GM12878 (cell line): ENCODE measurements around the gene UVRAG. TPM values are rescaled to one million over a fixed set of nuclear protein-coding genes. Genes with fewer than 3 reads are reported as not detected.

ENCODE experiments used
- ATAC-seq: fragments of 200-7000 bp; cut with Tn5 transposase; 3 replicates; pipeline ENCODE4 v1.9.1; 2020; ENCODE audit warnings: mild to moderate bottlenecking, moderate library complexity
- BruUV-seq: library from RNA; stranded (reverse); fragments of 400-500 nt; replicated peaks from 2 replicates; lab custom pipeline; 2021; lab: Mats Ljungman, UMichigan
- CTCF ChIA-PET: fragments of 300-600 bp; sonication (Branson Sonifier 250); formaldehyde crosslinking; extraction: SDS; loops from one replicate; lab custom pipeline; 2021; ENCODE audit warnings: inconsistent platforms; lab: Yijun Ruan, JAX
- POLR2A ChIA-PET: fragments of 350-600 bp; formaldehyde crosslinking; extraction: SDS; loops from one replicate; lab custom pipeline; 2021; ENCODE audit warnings: inconsistent platforms; lab: Charles Lee
- RAD21 ChIA-PET: fragments of 300-600 bp; sonication (Branson Sonifier 250); formaldehyde crosslinking; loops from one replicate; lab custom pipeline; 2023; ENCODE audit warnings: antibody characterized with exemption; ENCODE audit not compliant: unreplicated experiment; lab: Charles Lee
- SMC1A ChIA-PET: fragments of 300-600 bp; sonication (Branson Sonifier 250); formaldehyde crosslinking; loops from one replicate; lab custom pipeline; 2023; ENCODE audit not compliant: unreplicated experiment, uncharacterized antibody; lab: Charles Lee
- DNase-seq: peaks from one replicate; pipeline ENCODE4 v3.0.0-alpha.2; 2011; ENCODE audit warnings: low read depth, low spot score
- FAIRE-seq: peaks from 3 replicates; lab custom pipeline; 2011; peaks lifted over from hg19 to GRCh38; lab: Jason Lieb, UNC
- H2AFZ ChIP-seq: 2 replicates; pipeline ENCODE4 v1.6.0; 2011; ENCODE audit warnings: low read depth, low read length, control low read depth; ENCODE audit not compliant: control insufficient read depth
- H3K27ac ChIP-seq: 2 replicates; pipeline ENCODE4 v1.5.1; 2011; ENCODE audit warnings: control low read depth; ENCODE audit not compliant: control insufficient read depth, insufficient read depth
- H3K27me3 ChIP-seq, 2 experiments: replicated peaks in 1 of 2; 2 replicates each; pipeline versions ENCODE4 v1.6.0 to v1.6.1; 2011; ENCODE audit warnings: low read length in 1 of 2; ENCODE audit not compliant: control insufficient read depth in 2 of 2, insufficient read depth in 2 of 2
- H3K36me3 ChIP-seq, 2 experiments: 2 replicates each; pipeline ENCODE4 v1.5.1; 2011; ENCODE audit warnings: low read length in 1 of 2; ENCODE audit not compliant: control insufficient read depth in 2 of 2, insufficient read depth in 2 of 2
- H3K4me1 ChIP-seq: 2 replicates; pipeline ENCODE4 v1.6.1; 2011; ENCODE audit warnings: mild to moderate bottlenecking, low read length, moderate library complexity, mixed read lengths; ENCODE audit not compliant: control insufficient read depth, insufficient read depth
- H3K4me2 ChIP-seq: 2 replicates; pipeline ENCODE4 v1.6.0; 2011; ENCODE audit warnings: control low read depth; ENCODE audit not compliant: control insufficient read depth, insufficient read depth
- H3K4me3 ChIP-seq: fragments of 200-600 bp; sonication (generic); 2 replicates; pipeline ENCODE4 v1.5.1; 2016
- H3K79me2 ChIP-seq: 2 replicates; pipeline ENCODE4 v1.6.0; 2011; ENCODE audit warnings: low read length; ENCODE audit not compliant: control insufficient read depth, insufficient read depth
- H3K9ac ChIP-seq: 2 replicates; pipeline ENCODE4 v1.8.0; 2011; ENCODE audit warnings: low read length, control low read depth, mixed read lengths; ENCODE audit not compliant: control insufficient read depth, insufficient read depth
- H3K9me3 ChIP-seq: replicated peaks from 3 replicates; pipeline ENCODE4 v1.5.1; 2011; ENCODE audit warnings: mild to moderate bottlenecking, low read length; ENCODE audit not compliant: control insufficient read depth, insufficient read depth
- H4K20me1 ChIP-seq: 2 replicates; pipeline ENCODE4 v1.6.0; 2011; ENCODE audit not compliant: control insufficient read depth, insufficient read depth
- BRCA1 ChIP-seq: IDR thresholded peaks from 2 replicates; pipeline ENCODE4 v1.6.1; 2011; ENCODE audit warnings: low read depth, low read length, improper control_type of control experiment
- CBFB ChIP-seq: IDR thresholded peaks from 2 replicates; pipeline ENCODE4 v1.6.1; 2016; ENCODE audit warnings: antibody characterized with exemption, low read depth
- CBX3 ChIP-seq: fragments of 200-600 bp; sonication (generic); IDR thresholded peaks from 2 replicates; pipeline ENCODE4 v1.6.1; 2016; ENCODE audit warnings: low read depth, borderline replicate concordance
- KDM1A ChIP-seq: fragments of 200-600 bp; sonication (generic); IDR thresholded peaks from 2 replicates; pipeline ENCODE4 v1.6.1; 2016; ENCODE audit warnings: borderline replicate concordance
- RUNX3 ChIP-seq: IDR thresholded peaks from 2 replicates; pipeline ENCODE4 v1.6.1; 2012; ENCODE audit warnings: low read length, inconsistent platforms
- SKIL ChIP-seq: fragments of 450-650 bp; IDR thresholded peaks from 2 replicates; pipeline ENCODE4 v1.6.1; 2017; ENCODE audit warnings: mild to moderate bottlenecking, low read depth, inconsistent platforms; ENCODE audit not compliant: poor library complexity, severe bottlenecking
- SMARCA5 ChIP-seq: fragments of 450-650 bp; IDR thresholded peaks from 2 replicates; pipeline ENCODE4 v1.6.1; 2017; ENCODE audit warnings: mild to moderate bottlenecking
- SMC3 ChIP-seq: IDR thresholded peaks from 2 replicates; pipeline ENCODE4 v1.6.1; 2011; ENCODE audit warnings: low read length, improper control_type of control experiment, borderline replicate concordance
- SP1 ChIP-seq: IDR thresholded peaks from one replicate; pipeline ENCODE4 v1.6.1; 2011; ENCODE audit warnings: low read depth, low read length
- SREBF2 ChIP-seq: IDR thresholded peaks from 2 replicates; pipeline ENCODE4 v1.6.1; 2012; ENCODE audit warnings: mild to moderate bottlenecking, low read length
- ZNF274 ChIP-seq: IDR thresholded peaks from one replicate; pipeline ENCODE4 v1.8.0; 2011; ENCODE audit not compliant: insufficient read length, insufficient read depth
- WGBS: methylation state at CpG from one replicate; pipeline ENCODE4 v1.1.6; 2016; ENCODE audit warnings: low lambda C conversion rate; ENCODE audit not compliant: insufficient replicate concordance, insufficient coverage; ENCODE audit errors: missing lambda C conversion rate; 5-methylcytosine and 5-hydroxymethylcytosine counted together
- in situ Hi-C: fragments of 300-500 bp; cut with MboI; formaldehyde crosslinking; loops from 9 replicates; pipeline ENCODE4 v1.14.3; 2018; ENCODE audit warnings: mixed read lengths
- intact Hi-C: fragments of 100-400 bp; cut with micrococcal nuclease; formaldehyde crosslinking; loops from one replicate; pipeline ENCODE4 v1.14.2; 2022; ENCODE audit not compliant: unreplicated experiment
- polyA plus RNA-seq, 11 experiments: library from polyadenylated mRNA; depleted of rRNA in 4 of 11; unstranded in 6 of 11; stranded (reverse) in 5 of 11; fragments of >200 nt; fragmentation: Nextera tagmentation in 4 of 11; fragmentation: Illumina TruSeq in 1 of 11; extraction: Ambion mirVana in 4 of 11; extraction: Trizol in 1 of 11; gene quantifications; 1 replicate in 1 of 11; 2 replicates in 10 of 11; pipeline versions ENCODE4 v1.2.1 to v1.2.3, GENCODE V29; 2011 to 2016; ENCODE audit warnings: inconsistent platforms in 2 of 11, missing spikeins in 2 of 11, low read depth in 1 of 11
- total RNA-seq, 4 experiments: library from RNA; depleted of rRNA in 3 of 4; stranded (reverse); fragments of >200 nt in 3 of 4; fragmentation: Illumina TruSeq in 1 of 4; extraction: Trizol in 1 of 4; gene quantifications; 2 replicates each; pipeline versions ENCODE4 v1.2.1 to v1.2.3, GENCODE V29; 2013 to 2021

UVRAG gene
- total and polyA plus RNA-seq, 10 of the 15 experiments (the other 5 are each of a cell fraction or from before 2014, with no cell fraction given) = 7.0 to 43.4 (median 37.0) TPM

GRCh38 chr11:75775056-75775455 is 40.0 kb upstream of the UVRAG start:
- no peak overlapping the region for H3K4me3 ChIP-seq
- H3K9me3 ChIP-seq = no peaks in the 10 kb centered on the region
- no TSS peak for BruUV-seq
- intact Hi-C loops (no loop called here), in situ Hi-C loops (no loop called here)
- no peak overlapping the region for H3K9ac ChIP-seq
- FAIRE-seq = no peak
- POLR2A ChIA-PET = interaction anchor here (2.8 to 5.9 kb wide), 2 partner anchors 11 to 38 kb away, joined by 13 to 27 read pairs; no protein-coding TSS in a partner anchor
- H3K4me2 ChIP-seq = no peak overlapping the region
- RAD21 ChIA-PET = interaction anchor here (1.5 to 3.3 kb wide), 2 partner anchors 11 to 27 kb away, joined by 4 to 21 read pairs; no protein-coding TSS in a partner anchor
- CTCF ChIA-PET = interaction anchor here (1.5 to 6.0 kb wide), 2 partner anchors 12 to 91 kb away, joined by 4 to 44 read pairs; no protein-coding TSS in a partner anchor
- H3K27ac ChIP-seq = no peak overlapping the region
- H3K79me2 ChIP-seq = no peaks in the 10 kb centered on the region; the same call in 1 of the 2 replicates
- H3K4me1 ChIP-seq = peaks cover 35% of the 10 kb centered on the region
- H2AFZ ChIP-seq = no peak overlapping the region
- SMC1A ChIA-PET = interaction anchor here (0.9 to 2.9 kb wide), 3 partner anchors 10 to 357 kb away, joined by 3 to 16 read pairs (median 3); no protein-coding TSS in a partner anchor
- no peaks in the 10 kb centered on the region for H3K27me3 ChIP-seq
- no peak for DNase-seq
- no peaks in the 10 kb centered on the region for H3K36me3 ChIP-seq
- TF ChIP-seq RUNX3 (no peak), SMC3 (no peak), ZNF274 (no peak), CBX3 (no peak), SMARCA5 (no peak), SP1 (no peak), CBFB (no peak)
- ATAC-seq = no peak
- 100% methylated on average over 3 of the region's 3 CpGs for WGBS
- no peaks in the 10 kb centered on the region for H4K20me1 ChIP-seq

- 97% methylated on average over 4 of the region's 4 CpGs for WGBS
- Histone ChIP-seq H3K27ac (no peak overlapping the region), H3K79me2 (no peaks in the 10 kb centered on the region; the same call in 1 of the 2 replicates), H2AFZ (no peak overlapping the region), H3K9me3 (no peaks in the 10 kb centered on the region), H3K9ac (no peak overlapping the region), H3K4me1 (peaks cover 30% of the 10 kb centered on the region), H3K4me3 (no peak overlapping the region), H3K36me3 (no peaks in the 10 kb centered on the region), H3K27me3 (no peaks in the 10 kb centered on the region), H3K4me2 (no peak overlapping the region), H4K20me1 (no peaks in the 10 kb centered on the region)
- in situ Hi-C loops (no loop called here), intact Hi-C loops (no loop called here)
- no peak for TF ChIP-seq SKIL
- TF ChIP-seq SREBF2 = no peak
- no peak for TF ChIP-seq BRCA1
- TF ChIP-seq KDM1A = no peak
- POLR2A ChIA-PET = interaction anchor here (0.6 to 5.9 kb wide), 2 partner anchors 10 to 43 kb away, joined by 3 to 27 read pairs; no protein-coding TSS in a partner anchor
- SMC1A ChIA-PET = no interaction called here
- RAD21 ChIA-PET = interaction anchor here (1.3 to 1.5 kb wide), 2 partner anchors 10 to 25 kb away, joined by 3 to 4 read pairs; no protein-coding TSS in a partner anchor
- no peak for ATAC-seq
- BruUV-seq = no TSS peak
- no peak for FAIRE-seq
- DNase-seq = no peak
- CTCF ChIA-PET = interaction anchor here (0.6 to 6.0 kb wide), 3 partner anchors 10 to 40 kb away, joined by 3 to 44 read pairs (median 6); no protein-coding TSS in a partner anchor
Observed at GRCh38 chr11:75776546-75776945, 38.5 kb upstream of the UVRAG start.
